H1 (cell line): Measurements from ENCODE around the gene EDA. TPM values are rescaled to one million over a fixed set of nuclear protein-coding genes. Genes with fewer than 3 reads are reported as not detected.

Source experiments
- CTCF ChIA-PET: fragments of 300-600 bp; sonication (Branson Sonifier 250); formaldehyde crosslinking; loops from one replicate; lab custom pipeline; 2021; ENCODE audit not compliant: partially characterized antibody; lab: Charles Lee
- POLR2A ChIA-PET: fragments of 300-600 bp; sonication (Branson Sonifier 250); formaldehyde crosslinking; loops from one replicate; lab custom pipeline; 2021; ENCODE audit warnings: inconsistent platforms; ENCODE audit not compliant: partially characterized antibody; lab: Charles Lee
- DNase-seq, 2 experiments: peaks; one replicate each; pipeline versions ENCODE4 v3.0.0 to v3.0.0-alpha.2; 2010 to 2022; ENCODE audit warnings: low spot score in 2 of 2, low read depth in 1 of 2, mixed read lengths in 1 of 2
- FAIRE-seq: peaks from 2 replicates; lab custom pipeline; 2011; peaks lifted over from hg19 to GRCh38; lab: Jason Lieb, UNC
- H2AFZ ChIP-seq: 2 replicates; pipeline ENCODE4 v1.8.1; 2012; ENCODE audit warnings: low read length, inconsistent platforms
- H2AK5ac ChIP-seq: 2 replicates; pipeline ENCODE4 v1.6.1; 2013; ENCODE audit warnings: low read depth, low read length
- H2BK120ac ChIP-seq: replicated peaks from 2 replicates; pipeline ENCODE3; 2013; ENCODE audit warnings: low read depth, low read length, inconsistent platforms
- H2BK12ac ChIP-seq: 2 replicates; pipeline ENCODE4 v1.6.1; 2013; ENCODE audit warnings: low read depth, low read length
- H2BK15ac ChIP-seq: 2 replicates; pipeline ENCODE4 v1.6.1; 2013; ENCODE audit warnings: low read length
- H2BK20ac ChIP-seq: 2 replicates; pipeline ENCODE4 v1.6.1; 2013; ENCODE audit warnings: low read length
- H2BK5ac ChIP-seq: 2 replicates; pipeline ENCODE4 v1.6.1; 2013; ENCODE audit warnings: low read depth, low read length
- H3K14ac ChIP-seq: 2 replicates; pipeline ENCODE4 v1.6.1; 2013; ENCODE audit warnings: inconsistent platforms; ENCODE audit not compliant: insufficient read length
- H3K18ac ChIP-seq: 2 replicates; pipeline ENCODE4 v1.6.1; 2013; ENCODE audit warnings: low read length; ENCODE audit errors: extremely low read depth
- H3K23ac ChIP-seq: 2 replicates; pipeline ENCODE4 v1.6.1; 2013; ENCODE audit warnings: inconsistent platforms; ENCODE audit not compliant: insufficient read length
- H3K23me2 ChIP-seq: 2 replicates; pipeline ENCODE4 v1.6.1; 2013; ENCODE audit warnings: low read depth, low read length
- H3K27ac ChIP-seq: 2 replicates; pipeline ENCODE4 v1.6.1; 2011; ENCODE audit warnings: low read depth, low read length, inconsistent platforms
- H3K27me3 ChIP-seq, 4 experiments: replicated peaks in 1 of 4; 1 replicate in 1 of 4; 2 replicates in 3 of 4; pipeline versions ENCODE4 v1.6.1 to v1.8.1; 2011 to 2013; ENCODE audit warnings: low read length in 3 of 4, mild to moderate bottlenecking in 3 of 4, inconsistent platforms in 2 of 4, mixed read lengths in 2 of 4, moderate library complexity in 1 of 4; ENCODE audit not compliant: control insufficient read depth in 3 of 4, insufficient read depth in 3 of 4; ENCODE audit errors: extremely low read depth in 1 of 4
- H3K36me3 ChIP-seq, 4 experiments: 2 replicates each; pipeline versions ENCODE4 v1.6.1 to v1.8.1; 2011 to 2013; ENCODE audit warnings: mild to moderate bottlenecking in 4 of 4, low read length in 3 of 4, moderate library complexity in 2 of 4, control low read depth in 1 of 4, inconsistent platforms in 1 of 4; ENCODE audit not compliant: insufficient read depth in 4 of 4, control insufficient read depth in 2 of 4
- H3K4ac ChIP-seq: replicated peaks from 2 replicates; pipeline ENCODE3; 2013; ENCODE audit warnings: low read length, low read depth, mixed read lengths, inconsistent platforms; ENCODE audit not compliant: insufficient read length
- H3K4me1 ChIP-seq, 4 experiments: replicated peaks in 1 of 4; 1 replicate in 1 of 4; 2 replicates in 3 of 4; pipeline versions ENCODE4 v1.6.1 to v1.8.1; 2011 to 2013; ENCODE audit warnings: low read length in 3 of 4, inconsistent platforms in 2 of 4, mixed read lengths in 1 of 4; ENCODE audit not compliant: insufficient read depth in 4 of 4, control insufficient read depth in 3 of 4
- H3K4me2 ChIP-seq, 2 experiments: 2 replicates each; pipeline versions ENCODE4 v1.6.1 to v1.8.1; 2011 to 2013; ENCODE audit warnings: low read depth in 2 of 2, low read length in 2 of 2, control low read depth in 1 of 2, inconsistent platforms in 1 of 2, mild to moderate bottlenecking in 1 of 2; ENCODE audit not compliant: insufficient read depth in 1 of 2
- H3K4me3 ChIP-seq, 4 experiments: fragments of 200-600, 300-600 bp in 1 of 4; sonication (generic), shearing (Covaris generic), sonication (Bioruptor Twin) in 1 of 4; 2 replicates each; pipeline versions ENCODE4 v1.5.1 to v1.8.1; 2011 to 2016; ENCODE audit warnings: low read length in 4 of 4, low read depth in 3 of 4, control low read depth in 2 of 4, inconsistent platforms in 2 of 4, mild to moderate bottlenecking in 2 of 4, mixed read lengths in 1 of 4, moderate library complexity in 1 of 4; ENCODE audit not compliant: insufficient read depth in 2 of 4; ENCODE audit errors: extremely low read depth in 1 of 4
- H3K56ac ChIP-seq: replicated peaks from 2 replicates; pipeline ENCODE3; 2013; ENCODE audit warnings: low read depth, mild to moderate bottlenecking, mixed read lengths, low read length, inconsistent platforms; ENCODE audit not compliant: insufficient read length
- H3K79me1 ChIP-seq: 2 replicates; pipeline ENCODE4 v1.6.1; 2013; ENCODE audit warnings: low read depth, low read length, control low read depth
- H3K79me2 ChIP-seq, 2 experiments: 2 replicates each; pipeline versions ENCODE4 v1.6.1 to v1.8.1; 2012 to 2013; ENCODE audit warnings: low read length in 2 of 2, mild to moderate bottlenecking in 2 of 2, inconsistent platforms in 1 of 2; ENCODE audit not compliant: insufficient read depth in 2 of 2, control insufficient read depth in 1 of 2
- H3K9ac ChIP-seq, 4 experiments: replicated peaks in 1 of 4; 1 replicate in 1 of 4; 2 replicates in 3 of 4; pipeline versions ENCODE4 v1.6.1 to v1.8.1; 2011 to 2013; ENCODE audit warnings: low read depth in 3 of 4, low read length in 3 of 4, control low read depth in 2 of 4, mild to moderate bottlenecking in 2 of 4, moderate library complexity in 2 of 4, inconsistent platforms in 1 of 4; ENCODE audit errors: extremely low read depth in 1 of 4
- H3K9me3 ChIP-seq, 2 experiments: 2 replicates each; pipeline versions ENCODE4 v1.6.1 to v1.8.1; 2012 to 2013; ENCODE audit warnings: mild to moderate bottlenecking in 2 of 2, moderate library complexity in 2 of 2, control low read depth in 1 of 2, inconsistent platforms in 1 of 2, low read depth in 1 of 2, low read length in 1 of 2, mixed read lengths in 1 of 2; ENCODE audit not compliant: insufficient read depth in 2 of 2
- H4K20me1 ChIP-seq, 2 experiments: replicated peaks in 1 of 2; 2 replicates each; pipeline versions ENCODE3 to v1.8.1; 2011 to 2013; ENCODE audit warnings: inconsistent platforms in 2 of 2, low read length in 2 of 2, mild to moderate bottlenecking in 1 of 2; ENCODE audit not compliant: insufficient read depth in 2 of 2, control insufficient read depth in 1 of 2
- H4K5ac ChIP-seq: 2 replicates; pipeline ENCODE4 v1.6.1; 2013; ENCODE audit warnings: low read length, low read depth, mixed read lengths, inconsistent platforms; ENCODE audit not compliant: insufficient read length
- H4K8ac ChIP-seq: 2 replicates; pipeline ENCODE4 v1.8.0; 2013; ENCODE audit warnings: mild to moderate bottlenecking, moderate library complexity, low read length, inconsistent platforms; ENCODE audit not compliant: insufficient read depth; ENCODE audit errors: extremely low read depth
- H4K91ac ChIP-seq: replicated peaks from 2 replicates; pipeline ENCODE3; 2013; ENCODE audit warnings: low read length, mixed read lengths, inconsistent platforms; ENCODE audit not compliant: insufficient read length
- ATF3 ChIP-seq: IDR thresholded peaks from 2 replicates; pipeline ENCODE4 v1.6.1; 2011; ENCODE audit warnings: low read depth, mild to moderate bottlenecking, low read length; ENCODE audit not compliant: insufficient read depth
- BCL11A ChIP-seq, 2 experiments: IDR thresholded peaks; one replicate each; pipeline ENCODE4 v1.6.1; 2011; ENCODE audit warnings: low read depth in 2 of 2, low read length in 2 of 2, mild to moderate bottlenecking in 2 of 2
- CHD2 ChIP-seq: IDR thresholded peaks from 2 replicates; pipeline ENCODE4 v1.6.1; 2012; ENCODE audit warnings: low read length, improper control_type of control experiment
- GTF2F1 ChIP-seq: IDR thresholded peaks from 2 replicates; pipeline ENCODE4 v1.6.1; 2012; ENCODE audit warnings: low read depth, low read length, improper control_type of control experiment, borderline replicate concordance
- JUN ChIP-seq: IDR thresholded peaks from 2 replicates; pipeline ENCODE4 v1.6.1; 2011; ENCODE audit warnings: low read depth, mild to moderate bottlenecking, improper control_type of control experiment, low read length
- KDM1A ChIP-seq: fragments of 200-600, 300-600 bp; sonication (generic); IDR thresholded peaks from 2 replicates; pipeline ENCODE4 v1.7.1; 2016; ENCODE audit warnings: mild to moderate bottlenecking, low read length, borderline replicate concordance
- SIX5 ChIP-seq: IDR thresholded peaks from 2 replicates; pipeline ENCODE4 v1.6.1; 2011; ENCODE audit warnings: mild to moderate bottlenecking, low read depth, low read length
- SRF ChIP-seq: IDR thresholded peaks from 2 replicates; pipeline ENCODE4 v1.6.1; 2011; ENCODE audit warnings: mild to moderate bottlenecking, low read depth, low read length, moderate library complexity
- TAF7 ChIP-seq: optimal IDR thresholded peaks from 2 replicates; pipeline ENCODE3; 2011; ENCODE audit warnings: low read depth, mild to moderate bottlenecking, inconsistent platforms, low read length, moderate library complexity, borderline replicate concordance
- USF2 ChIP-seq: IDR thresholded peaks from 2 replicates; pipeline ENCODE4 v1.6.1; 2011; ENCODE audit warnings: low read length, improper control_type of control experiment
- polyA plus RNA-seq, 7 experiments: library from polyadenylated mRNA; depleted of rRNA in 3 of 7; stranded (reverse) in 5 of 7; unstranded in 2 of 7; fragments of >200 nt in 5 of 7; fragments of 200-250 nt in 2 of 7; gene quantifications; 1 replicate in 5 of 7; 2 replicates in 1 of 7; 4 replicates in 1 of 7; pipeline versions ENCODE4 v1.2.1 to v1.2.3, GENCODE V29; 2011 to 2013; ENCODE audit warnings: missing spikeins in 2 of 7, mixed read lengths in 2 of 7
- total RNA-seq: library from RNA; stranded (reverse); fragmentation: NEBNext Ultra II Directional; extraction: Animal tissue kit (Norgen Biotek cat#: 25700); gene quantifications from 2 replicates; pipeline ENCODE4 v1.2.1, GENCODE V29; 2021

Gene EDA
- total and polyA plus RNA-seq, 2 of the 8 experiments (the other 6 are each of a cell fraction or from before 2014, with no cell fraction given): 7.5 to 10.5 TPM

GRCh38 chrX:69914781-69915180 lies 298.9 kb downstream of the EDA start:
- H2BK20ac ChIP-seq: no peak overlapping the region
- no peak overlapping the region for H4K91ac ChIP-seq
- H2BK15ac ChIP-seq: no peak overlapping the region
- DNase-seq: no peak
- no peaks in the 10 kb centered on the region for H3K27me3 ChIP-seq
- H3K4me1 ChIP-seq: peaks cover 0 to 3% (median 0%) of the 10 kb centered on the region in 4 experiments; a peak in 1 of 7 replicates
- H3K23me2 ChIP-seq: no peaks in the 10 kb centered on the region
- CTCF ChIA-PET: no interaction called here
- no peak overlapping the region for H2BK5ac ChIP-seq
- TF ChIP-seq SIX5 (no peak), CHD2 (no peak), JUN (no peak), BCL11A (IDR thresholded peaks at IDR 0.05; ENCODE audit: low read depth in 2 of 2, low read length in 2 of 2) (no peak), ATF3 (no peak), GTF2F1 (no peak), KDM1A (no peak), SRF (no peak), TAF7 (no peak), USF2 (no peak)
- no peak overlapping the region for H2AK5ac ChIP-seq
- no peak overlapping the region for H2BK12ac ChIP-seq
- H3K4ac ChIP-seq: no peak overlapping the region
- H4K20me1 ChIP-seq: no peaks in the 10 kb centered on the region
- FAIRE-seq: no peak
- no peak overlapping the region for H3K14ac ChIP-seq
- no peak overlapping the region for H3K4me3 ChIP-seq
- H3K36me3 ChIP-seq: no peaks in the 10 kb centered on the region
- no peak overlapping the region for H3K27ac ChIP-seq
- H3K56ac ChIP-seq: no peak overlapping the region
- H4K5ac ChIP-seq: no peak overlapping the region
- POLR2A ChIA-PET: no interaction called here
- no peak overlapping the region for H2AFZ ChIP-seq
- no peak overlapping the region for H4K8ac ChIP-seq
- no peaks in the 10 kb centered on the region for H3K79me2 ChIP-seq
- no peak overlapping the region for H2BK120ac ChIP-seq
- no peaks in the 10 kb centered on the region for H3K9me3 ChIP-seq
- H3K18ac ChIP-seq: no peak overlapping the region
- H3K23ac ChIP-seq: no peak overlapping the region
- H3K9ac ChIP-seq: no peak overlapping the region
- no peaks in the 10 kb centered on the region for H3K79me1 ChIP-seq
- no peak overlapping the region for H3K4me2 ChIP-seq
